Heart left ventricle (tissue), 13 donors: ENCODE measurements around the gene NAP1L4.

Experiments
- POLR2A ChIP-seq, 2 donors: fragments of 450-650 bp; IDR thresholded peaks; one replicate each; pipeline ENCODE4 v1.6.1; 2017; ENCODE audit warnings: antibody characterized with exemption in 2 of 2, mild to moderate bottlenecking in 2 of 2, moderate library complexity in 2 of 2
- TF ChIP-seq, protein P1 (sequence below), 12 donors: fragments of 200-600 bp; sonication (generic) in 4 of 12; IDR thresholded peaks; one replicate each; pipeline versions ENCODE4 v1.5.0 to v1.8.0; 2018 to 2022; ENCODE audit warnings: antibody characterized with exemption in 12 of 12, mild to moderate bottlenecking in 5 of 12
- donor health status: ischemic (EF 13 %, LVEDD 7.1; RV severe dilation, severe dysfunction).
- donor health status: DM: no; HTN: yes; CAD: no.
- donor health status: DM: no; HTN: no; CAD: no.
- donor health status: ischemic (EF 25% LVEDD 6.9; RV normal size, moderate dysfunction).
- donor health status: ischemic (EF 25% LVEDD 5.7; RV mildly dilated, moderate dysfunction).
- donor health status: ischemic (EF 35%, LVEDD 5.7; RV mildly dilated, moderate dysfunction).
- donor health status: nonischemic (EF 11% LVEDD 7.7; RV severe dilation, severe dysfunction).
- donor health status: DM: yes; HTN: yes; CAD: no.
- donor health status: PGD.
- donor health status: ischemic (EF 29% LVEDD 5.4; RV normal size, mild dysfunction).
- donor health status: nonischemic (EF 23%, LVEDD 6.1; RV moderate dilation, normal function).

DNA sequence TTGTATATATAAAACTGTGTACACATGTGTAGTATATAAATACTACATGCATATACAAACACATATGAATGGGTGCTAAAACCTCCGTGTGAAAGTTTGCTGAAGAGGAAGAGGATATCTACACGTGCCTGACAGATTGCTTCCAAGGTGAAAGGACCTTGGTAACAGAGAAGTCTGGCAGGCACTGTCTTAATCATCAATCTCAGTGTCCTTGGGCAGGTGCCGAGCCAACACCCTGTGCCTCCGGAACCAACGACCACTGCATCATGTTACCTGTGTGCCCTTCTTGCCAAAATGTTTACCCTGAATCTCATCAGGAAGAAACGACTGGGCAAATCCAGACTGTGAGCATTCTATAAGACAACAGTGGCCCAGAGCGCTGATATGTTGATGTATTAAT lies 15.0 kb downstream of the NAP1L4 start:
- TF ChIP-seq, protein P1, sequence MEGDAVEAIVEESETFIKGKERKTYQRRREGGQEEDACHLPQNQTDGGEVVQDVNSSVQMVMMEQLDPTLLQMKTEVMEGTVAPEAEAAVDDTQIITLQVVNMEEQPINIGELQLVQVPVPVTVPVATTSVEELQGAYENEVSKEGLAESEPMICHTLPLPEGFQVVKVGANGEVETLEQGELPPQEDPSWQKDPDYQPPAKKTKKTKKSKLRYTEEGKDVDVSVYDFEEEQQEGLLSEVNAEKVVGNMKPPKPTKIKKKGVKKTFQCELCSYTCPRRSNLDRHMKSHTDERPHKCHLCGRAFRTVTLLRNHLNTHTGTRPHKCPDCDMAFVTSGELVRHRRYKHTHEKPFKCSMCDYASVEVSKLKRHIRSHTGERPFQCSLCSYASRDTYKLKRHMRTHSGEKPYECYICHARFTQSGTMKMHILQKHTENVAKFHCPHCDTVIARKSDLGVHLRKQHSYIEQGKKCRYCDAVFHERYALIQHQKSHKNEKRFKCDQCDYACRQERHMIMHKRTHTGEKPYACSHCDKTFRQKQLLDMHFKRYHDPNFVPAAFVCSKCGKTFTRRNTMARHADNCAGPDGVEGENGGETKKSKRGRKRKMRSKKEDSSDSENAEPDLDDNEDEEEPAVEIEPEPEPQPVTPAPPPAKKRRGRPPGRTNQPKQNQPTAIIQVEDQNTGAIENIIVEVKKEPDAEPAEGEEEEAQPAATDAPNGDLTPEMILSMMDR (IDR thresholded peaks at IDR 0.05): no peak
- no peak for TF ChIP-seq POLR2A (IDR thresholded peaks at IDR 0.05)
